ENCODE results near the gene TTLL7. TPM values are rescaled to one million over a fixed set of nuclear protein-coding genes. Genes with fewer than 3 reads are reported as not detected.

TTLL7 gene
- total and polyA plus RNA-seq, 2 experiments from 2014 or later: 4.1 to 6.7 TPM

GRCh38 chr1:83918688-83919285 is 80.1 kb downstream of the TTLL7 start (continued):
- TF ChIP-seq ZNF462 (CRISPR knock-in tag; IDR thresholded peaks at IDR 0.05): no peak

GRCh38 chr1:83917959-83918358 is 81.0 kb downstream of the TTLL7 start:
- no peak overlapping the region for H3K4me2 ChIP-seq
- H3K9me3 Mint-ChIP-seq: peaks cover 4% of the 10 kb centered on the region; the same call in 2 of the 3 replicates
- no peak overlapping the region for H3K27ac Mint-ChIP-seq
- H3K27me3 ChIP-seq (ENCODE audit: insufficient read depth): no peaks in the 10 kb centered on the region
- H3K4me3 Mint-ChIP-seq: no peak overlapping the region
- H3K4me3 ChIP-seq: no peak overlapping the region
- no peaks in the 10 kb centered on the region for H3K9me2 ChIP-seq (ENCODE audit: insufficient read depth)
- no peaks in the 10 kb centered on the region for H3F3A ChIP-seq (replicated peaks; ENCODE audit: low read depth)
- peaks cover 4% of the 10 kb centered on the region; the same call in 2 of the 3 replicates for H3K4me1 Mint-ChIP-seq
- no peaks in the 10 kb centered on the region for H3K27me3 Mint-ChIP-seq (ENCODE audit: insufficient read depth, low read depth, poor library complexity)
- H3K36me3 ChIP-seq (ENCODE audit: insufficient read depth): no peaks in the 10 kb centered on the region
- ATAC-seq: no peak
- H3K27ac ChIP-seq (ENCODE audit: low read depth): no peak overlapping the region
- H3K36me3 Mint-ChIP-seq (ENCODE audit: low read depth): peaks cover 5% of the 10 kb centered on the region; the same call in 2 of the 3 replicates
- no peaks in the 10 kb centered on the region for H3K79me2 ChIP-seq (replicated peaks; ENCODE audit: insufficient read depth)
- H3K4me1 ChIP-seq (ENCODE audit: insufficient read depth): 0 out of 2 replicates have a peak, but pooled peaks cover 5% of the 10 kb centered on the region
- H2AFZ ChIP-seq: no peak overlapping the region
- H4K20me1 ChIP-seq (replicated peaks; ENCODE audit: insufficient read depth): no peaks in the 10 kb centered on the region
- DNase-seq (ENCODE audit: low spot score): no peak
- TF ChIP-seq ETS1 (IDR thresholded peaks at IDR 0.05): no peak
- no peak for TF ChIP-seq CREB1 (CRISPR knock-in tag; IDR thresholded peaks at IDR 0.05; ENCODE audit: low read depth)
- TF ChIP-seq STAT1 (IDR thresholded peaks at IDR 0.05; ENCODE audit: unreplicated experiment): no peak
- no peak for TF ChIP-seq ZNF331 (CRISPR knock-in tag; IDR thresholded peaks at IDR 0.05; ENCODE audit: low read depth)
- TF ChIP-seq POLR2AphosphoS5 (IDR thresholded peaks at IDR 0.05; ENCODE audit: low read depth): no peak
- no peak for TF ChIP-seq ZNF462 (CRISPR knock-in tag; IDR thresholded peaks at IDR 0.05)
- TF ChIP-seq JUNB (IDR thresholded peaks at IDR 0.05; ENCODE audit: unreplicated experiment): no peak
- TF ChIP-seq NANOG (IDR thresholded peaks at IDR 0.05; ENCODE audit: borderline replicate concordance): no peak
- no peak for TF ChIP-seq EZH2 (IDR thresholded peaks at IDR 0.05; ENCODE audit: low read depth, unreplicated experiment)

All from GM23338 (cell line).